DOHH2 (cell line): Measurements from ENCODE around the gene CALML6.

ENCODE experiments used
- H3F3A ChIP-seq: fragments of 200-600 bp; sonication (generic), shearing (Covaris generic); 2 replicates; pipeline ENCODE4 v1.6.0; 2016; ENCODE audit warnings: antibody characterized with exemption, mild to moderate bottlenecking; ENCODE audit not compliant: control insufficient read depth, insufficient read depth
- H3K27ac ChIP-seq: fragments of 200-600 bp; sonication (generic); 2 replicates; pipeline ENCODE4 v1.5.1; 2014; ENCODE audit warnings: low read depth, mild to moderate bottlenecking, low read length, moderate library complexity
- H3K27me3 ChIP-seq: fragments of 200-600 bp; sonication (generic); 2 replicates; pipeline ENCODE4 v1.6.1; 2014; ENCODE audit warnings: mild to moderate bottlenecking, low read length, mixed read lengths; ENCODE audit not compliant: control insufficient read depth
- H3K36me3 ChIP-seq: fragments of 200-600 bp; sonication (generic); 2 replicates; pipeline ENCODE4 v1.6.1; 2014; ENCODE audit warnings: mild to moderate bottlenecking, low read length, moderate library complexity, mixed read lengths; ENCODE audit not compliant: control insufficient read depth
- H3K4me1 ChIP-seq: fragments of 200-600 bp; sonication (generic); 2 replicates; pipeline ENCODE4 v1.6.1; 2014; ENCODE audit warnings: mild to moderate bottlenecking, low read length, mixed read lengths; ENCODE audit not compliant: control insufficient read depth
- H3K4me2 ChIP-seq: fragments of 200-600 bp; sonication (generic); 2 replicates; pipeline ENCODE4 v1.6.0; 2014; ENCODE audit warnings: mild to moderate bottlenecking, low read length, moderate library complexity
- H3K4me3 ChIP-seq: fragments of 200-600 bp; sonication (generic); 2 replicates; pipeline ENCODE4 v1.5.1; 2014; ENCODE audit warnings: mild to moderate bottlenecking, low read length, mixed read lengths
- H3K79me2 ChIP-seq: fragments of 200-600 bp; sonication (generic); 2 replicates; pipeline ENCODE4 v1.6.1; 2014; ENCODE audit warnings: mild to moderate bottlenecking, low read length, mixed read lengths; ENCODE audit not compliant: control insufficient read depth
- H3K9me2 ChIP-seq: fragments of 200-600 bp; sonication (generic); replicated peaks from 2 replicates; pipeline ENCODE4 v1.6.1; 2014; ENCODE audit warnings: mild to moderate bottlenecking, low read length, mixed read lengths; ENCODE audit not compliant: control insufficient read depth
- H3K9me3 ChIP-seq: fragments of 200-600 bp; sonication (generic); 2 replicates; pipeline ENCODE4 v1.6.1; 2014; ENCODE audit warnings: antibody characterized with exemption, low read length, mixed read lengths; ENCODE audit not compliant: control insufficient read depth, insufficient read depth
- H4K20me1 ChIP-seq: fragments of 200-600 bp; sonication (generic); 2 replicates; pipeline ENCODE4 v1.6.0; 2014; ENCODE audit warnings: low read depth, mild to moderate bottlenecking, antibody characterized with exemption, low read length, moderate library complexity; ENCODE audit not compliant: control insufficient read depth, insufficient read depth
- CTCF ChIP-seq: fragments of 200-600 bp; sonication (generic); IDR thresholded peaks from one replicate; pipeline ENCODE4 v1.5.1; 2014; ENCODE audit warnings: antibody characterized with exemption, mild to moderate bottlenecking, low read depth, low read length; ENCODE audit not compliant: poor library complexity, severe bottlenecking
- EZH2phosphoT487 ChIP-seq: fragments of 200-600 bp; sonication (generic); IDR thresholded peaks from 2 replicates; pipeline ENCODE4 v1.6.1; 2017; ENCODE audit warnings: borderline replicate concordance, mild to moderate bottlenecking, antibody characterized with exemption, low read length, moderate library complexity, mixed read lengths

Gene CALML6

GRCh38 chr1:1942753-1943656 lies 27.9 kb downstream of the CALML6 start:
- Histone ChIP-seq H4K20me1 (no peaks in the 10 kb centered on the region), H3K4me1 (peaks cover 4% of the 10 kb centered on the region; the same call in 1 of the 2 replicates), H3K9me2 (no peaks in the 10 kb centered on the region), H3K27me3 (peaks cover 3% of the 10 kb centered on the region; the same call in 1 of the 2 replicates), H3K9me3 (no peaks in the 10 kb centered on the region), H3K27ac (no peak overlapping the region), H3K79me2 (no peaks in the 10 kb centered on the region), H3K4me3 (no peak overlapping the region), H3K4me2 (no peak overlapping the region), H3F3A (no peaks in the 10 kb centered on the region), H3K36me3 (no peaks in the 10 kb centered on the region)
- no peak for TF ChIP-seq EZH2phosphoT487
- TF ChIP-seq CTCF, result no peak

GRCh38 chr1:1943834-1944570 lies 28.9 kb downstream of the CALML6 start:
- peaks cover 3% of the 10 kb centered on the region; the same call in 1 of the 2 replicates for H3K27me3 ChIP-seq
- no peaks in the 10 kb centered on the region for H4K20me1 ChIP-seq
- peaks cover 4% of the 10 kb centered on the region; the same call in 1 of the 2 replicates for H3K4me1 ChIP-seq
- no peak for TF ChIP-seq EZH2phosphoT487
- peak; percentile 96 for TF ChIP-seq CTCF
- no peaks in the 10 kb centered on the region for H3K36me3 ChIP-seq
- H3K9me2 ChIP-seq, result no peaks in the 10 kb centered on the region
- no peaks in the 10 kb centered on the region for H3F3A ChIP-seq
- no peaks in the 10 kb centered on the region for H3K9me3 ChIP-seq
- no peak overlapping the region for H3K27ac ChIP-seq
- peak overlapping the region; percentile 33; the same call in 1 of the 2 replicates for H3K4me2 ChIP-seq
- H3K79me2 ChIP-seq, result no peaks in the 10 kb centered on the region
- H3K4me3 ChIP-seq, result no peak overlapping the region

- Histone ChIP-seq H3K4me2 (no peak overlapping the region), H3K9me2 (no peaks in the 10 kb centered on the region), H4K20me1 (no peaks in the 10 kb centered on the region), H3F3A (no peaks in the 10 kb centered on the region), H3K27me3 (peaks cover 3% of the 10 kb centered on the region; the same call in 1 of the 2 replicates), H3K4me3 (no peak overlapping the region), H3K27ac (no peak overlapping the region), H3K79me2 (no peaks in the 10 kb centered on the region), H3K4me1 (peaks cover 4% of the 10 kb centered on the region; the same call in 1 of the 2 replicates), H3K36me3 (no peaks in the 10 kb centered on the region), H3K9me3 (no peaks in the 10 kb centered on the region)
- TF ChIP-seq CTCF (no peak), EZH2phosphoT487 (no peak)
These were observed 30.8 kb downstream of the CALML6 start for GRCh38 chr1:1945782-1946393.
